ENCODE measurements around the gene ASB1.

DNA sequence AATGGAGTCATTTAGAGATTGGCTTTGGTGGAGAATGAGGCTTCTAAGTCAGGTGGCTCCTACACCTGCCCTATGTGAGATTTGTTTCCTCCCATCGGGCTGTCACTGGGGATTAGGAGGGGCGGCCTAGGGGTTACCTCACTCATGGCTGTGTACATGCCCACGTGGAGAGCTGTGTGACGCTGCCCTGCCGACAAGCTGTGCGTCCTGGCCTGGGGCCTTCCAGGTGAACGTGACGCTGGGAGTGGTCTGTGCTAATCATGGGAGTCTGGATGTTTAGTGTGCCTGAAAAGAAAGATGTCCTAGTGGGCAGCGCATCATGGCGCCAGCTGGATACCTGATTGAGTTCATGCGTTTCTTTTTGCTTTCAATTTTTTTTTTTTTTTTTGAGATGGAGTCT lies 14.0 kb downstream of the ASB1 start:
- TF ChIP-seq, protein P1, sequence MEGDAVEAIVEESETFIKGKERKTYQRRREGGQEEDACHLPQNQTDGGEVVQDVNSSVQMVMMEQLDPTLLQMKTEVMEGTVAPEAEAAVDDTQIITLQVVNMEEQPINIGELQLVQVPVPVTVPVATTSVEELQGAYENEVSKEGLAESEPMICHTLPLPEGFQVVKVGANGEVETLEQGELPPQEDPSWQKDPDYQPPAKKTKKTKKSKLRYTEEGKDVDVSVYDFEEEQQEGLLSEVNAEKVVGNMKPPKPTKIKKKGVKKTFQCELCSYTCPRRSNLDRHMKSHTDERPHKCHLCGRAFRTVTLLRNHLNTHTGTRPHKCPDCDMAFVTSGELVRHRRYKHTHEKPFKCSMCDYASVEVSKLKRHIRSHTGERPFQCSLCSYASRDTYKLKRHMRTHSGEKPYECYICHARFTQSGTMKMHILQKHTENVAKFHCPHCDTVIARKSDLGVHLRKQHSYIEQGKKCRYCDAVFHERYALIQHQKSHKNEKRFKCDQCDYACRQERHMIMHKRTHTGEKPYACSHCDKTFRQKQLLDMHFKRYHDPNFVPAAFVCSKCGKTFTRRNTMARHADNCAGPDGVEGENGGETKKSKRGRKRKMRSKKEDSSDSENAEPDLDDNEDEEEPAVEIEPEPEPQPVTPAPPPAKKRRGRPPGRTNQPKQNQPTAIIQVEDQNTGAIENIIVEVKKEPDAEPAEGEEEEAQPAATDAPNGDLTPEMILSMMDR (IDR thresholded peaks at IDR 0.05), result no peak
- TF ChIP-seq ZFX (IDR thresholded peaks at IDR 0.05; ENCODE audit: borderline replicate concordance), result no peak
